Activated naive CD4-positive, alpha-beta T cell treated with anti-CD3 and anti-CD28 coated beads, Interleukin-2, amount 50 U/mL, for 24 hours (primary cell): ENCODE measurements around the gene GLIS1.

Source experiments
- H3K27ac Mint-ChIP-seq: one replicate; pipeline ENCODE4 v1.8.0; 2021; ENCODE audit warnings: mild to moderate bottlenecking, mixed read lengths
- H3K27me3 Mint-ChIP-seq: one replicate; pipeline ENCODE4 v1.8.0; 2021; ENCODE audit warnings: mixed read lengths
- H3K36me3 Mint-ChIP-seq: one replicate; pipeline ENCODE4 v1.8.0; 2021; ENCODE audit warnings: mixed read lengths
- H3K4me1 Mint-ChIP-seq: one replicate; pipeline ENCODE4 v1.8.0; 2021; ENCODE audit warnings: mixed read lengths
- H3K4me3 Mint-ChIP-seq: one replicate; pipeline ENCODE4 v1.8.0; 2021; ENCODE audit warnings: mild to moderate bottlenecking, mixed read lengths
- H3K9me3 Mint-ChIP-seq: one replicate; pipeline ENCODE4 v1.8.0; 2021; ENCODE audit warnings: mixed read lengths

The GLIS1 gene

DNA sequence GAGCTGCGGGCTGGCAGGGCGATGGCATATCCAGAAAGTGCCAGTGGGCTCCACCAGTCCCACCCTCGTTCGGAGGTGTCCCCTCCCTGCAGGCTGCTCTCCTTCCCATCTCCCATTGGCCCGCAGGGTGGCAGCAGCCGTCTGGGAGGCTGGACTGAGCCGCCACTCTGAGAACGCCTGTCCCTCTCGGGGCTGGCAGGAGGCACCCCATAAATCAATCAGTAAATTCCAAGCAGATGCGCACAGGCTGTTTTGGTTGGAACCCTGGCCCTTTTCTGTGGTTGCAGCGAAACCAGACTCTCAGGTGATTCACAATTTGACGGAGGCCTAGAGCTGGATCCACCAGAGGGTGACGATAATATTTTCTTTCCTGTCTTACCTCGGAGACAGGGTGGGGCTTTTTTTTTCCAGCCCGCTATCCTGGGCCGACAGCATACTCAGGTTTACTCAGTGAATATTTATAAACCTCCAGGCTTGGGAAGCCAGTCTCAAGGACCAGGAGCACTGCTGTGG, 99.7 kb downstream of the GLIS1 start:
- Mint-ChIP-seq H3K27me3 (no peaks in the 10 kb centered on the region), H3K36me3 (no peaks in the 10 kb centered on the region), H3K4me3 (no peak overlapping the region), H3K9me3 (no peaks in the 10 kb centered on the region), H3K4me1 (no peaks in the 10 kb centered on the region), H3K27ac (no peak overlapping the region)

DNA sequence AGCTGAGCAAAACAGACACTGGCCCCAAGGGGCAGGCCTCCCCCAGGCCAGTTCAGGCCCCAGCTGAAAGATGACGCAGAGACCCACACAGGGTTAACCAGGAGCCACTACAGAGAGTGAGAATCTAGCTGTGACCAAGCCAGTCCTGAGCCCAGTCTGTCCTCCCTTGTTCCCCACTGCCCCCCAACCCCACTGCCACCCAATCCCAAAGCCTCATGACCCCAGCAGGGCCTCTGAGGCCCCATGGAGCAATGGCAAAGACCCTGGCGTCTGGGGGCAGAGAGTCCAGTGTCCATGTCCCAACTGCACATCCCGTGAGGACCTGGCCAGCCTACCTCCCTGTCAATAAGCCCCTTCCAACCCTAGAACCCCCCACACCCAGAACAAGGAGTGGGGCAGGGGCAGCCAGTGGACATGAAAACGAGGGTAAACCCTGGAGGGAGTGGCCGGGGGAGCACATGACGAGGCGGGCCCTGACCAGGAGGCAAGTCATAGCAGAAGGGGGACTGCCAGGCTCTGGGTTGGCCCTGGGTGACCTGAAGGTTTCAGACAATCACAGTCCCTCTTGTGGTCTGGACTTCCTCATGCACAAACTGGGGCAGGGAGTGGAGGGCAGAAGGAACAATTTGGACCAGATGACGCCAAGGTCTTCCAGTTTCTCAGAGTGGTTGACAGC, 100.5 kb downstream of the GLIS1 start:
- no peaks in the 10 kb centered on the region for H3K9me3 Mint-ChIP-seq
- H3K27me3 Mint-ChIP-seq: no peaks in the 10 kb centered on the region
- H3K36me3 Mint-ChIP-seq: no peaks in the 10 kb centered on the region
- H3K27ac Mint-ChIP-seq: no peak overlapping the region
- no peaks in the 10 kb centered on the region for H3K4me1 Mint-ChIP-seq
- no peak overlapping the region for H3K4me3 Mint-ChIP-seq

DNA sequence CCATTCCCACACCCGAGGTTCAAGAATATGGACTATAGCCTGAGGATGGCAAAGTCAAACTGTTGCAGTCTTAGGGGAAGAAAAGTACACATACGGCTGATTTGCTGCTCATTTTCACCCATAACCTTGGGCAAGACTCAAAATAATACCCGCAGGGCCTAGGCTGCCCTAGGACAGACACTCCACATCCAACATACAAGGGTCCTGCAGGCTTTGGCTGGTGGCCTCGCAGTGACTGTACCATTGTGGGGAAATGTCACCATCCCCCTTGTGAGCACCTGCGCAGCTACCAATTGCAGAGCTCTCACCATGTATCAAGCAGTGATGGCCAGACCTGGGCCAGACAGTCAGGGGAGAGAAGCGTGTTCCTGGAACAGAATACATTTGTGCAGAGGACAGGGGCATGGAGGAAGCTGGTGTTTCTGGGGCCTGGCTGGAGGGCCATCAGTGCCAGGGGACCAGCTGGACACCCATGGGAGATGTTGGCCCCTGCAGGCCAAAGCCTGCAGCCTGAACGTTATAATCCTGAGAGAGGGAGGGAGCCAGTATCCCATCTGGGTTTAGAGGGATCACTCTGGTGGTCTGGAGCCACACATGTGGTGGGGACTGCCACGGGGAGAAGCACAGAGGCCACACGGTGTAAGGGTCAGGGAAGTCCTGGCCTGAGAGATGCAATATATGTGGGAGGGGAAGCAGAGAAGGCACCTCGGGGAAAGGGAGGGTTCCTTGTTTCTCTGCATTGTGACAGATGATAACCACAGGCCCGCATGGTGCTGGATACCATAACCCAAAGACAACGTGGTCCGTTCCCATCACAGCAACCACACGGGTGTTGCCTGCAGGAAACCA, 101.2 kb downstream of the GLIS1 start:
- no peaks in the 10 kb centered on the region for H3K9me3 Mint-ChIP-seq
- H3K4me3 Mint-ChIP-seq: no peak overlapping the region
- H3K4me1 Mint-ChIP-seq: no peaks in the 10 kb centered on the region
- H3K27ac Mint-ChIP-seq: no peak overlapping the region
- no peaks in the 10 kb centered on the region for H3K36me3 Mint-ChIP-seq
- no peaks in the 10 kb centered on the region for H3K27me3 Mint-ChIP-seq

DNA sequence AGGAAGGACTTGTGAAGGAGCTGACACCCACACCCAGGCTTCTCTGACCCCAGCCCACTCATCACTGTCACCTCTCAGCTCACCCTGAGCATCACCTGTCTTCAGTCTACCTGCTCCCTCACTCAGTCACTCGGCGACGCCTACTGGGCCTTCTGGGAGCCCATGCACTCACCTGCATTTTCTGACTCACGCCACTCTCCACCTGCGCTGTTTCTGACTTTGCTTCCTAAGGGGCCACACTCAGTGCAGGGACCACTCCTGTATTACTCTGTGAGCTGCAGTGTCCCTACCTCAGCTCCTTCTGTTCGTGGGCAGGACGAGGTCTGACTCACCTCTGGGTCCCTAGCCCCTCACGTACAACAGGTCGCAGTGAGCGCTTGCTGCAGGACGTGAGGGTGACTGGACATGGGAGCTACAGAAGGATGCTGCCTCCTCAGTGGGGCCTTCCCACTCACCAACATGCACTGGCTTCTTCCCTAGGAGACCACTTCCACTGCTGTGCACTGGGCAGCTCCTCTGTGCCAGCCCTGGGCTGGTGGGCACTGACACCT, 102.3 kb downstream of the GLIS1 start:
- Mint-ChIP-seq H3K4me1 (no peaks in the 10 kb centered on the region), H3K27ac (no peak overlapping the region)

DNA sequence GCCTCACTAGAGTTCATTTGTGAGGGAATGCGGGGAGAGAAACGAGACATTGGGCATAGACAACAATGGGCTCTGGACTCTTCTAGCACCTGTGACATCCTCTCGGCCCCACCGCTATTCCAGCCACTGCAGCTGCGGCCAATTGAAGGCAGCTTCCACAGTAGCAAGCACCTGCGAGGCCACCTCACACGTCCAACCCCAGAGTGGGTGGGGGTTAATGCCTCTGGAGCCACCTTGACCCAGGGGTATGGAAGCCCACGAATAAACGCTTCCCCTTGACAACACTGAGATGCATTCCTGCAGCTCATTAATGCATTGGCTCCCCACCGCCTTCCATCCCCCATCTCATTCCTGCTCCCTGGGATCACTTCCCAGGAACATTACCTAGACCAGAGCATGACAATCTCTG, 104.4 kb downstream of the GLIS1 start:
- H3K36me3 Mint-ChIP-seq: no peaks in the 10 kb centered on the region
- H3K4me1 Mint-ChIP-seq: no peaks in the 10 kb centered on the region
- no peak overlapping the region for H3K4me3 Mint-ChIP-seq
- no peaks in the 10 kb centered on the region for H3K27me3 Mint-ChIP-seq
- H3K27ac Mint-ChIP-seq: no peak overlapping the region
- H3K9me3 Mint-ChIP-seq: no peaks in the 10 kb centered on the region

More for the DNA sequence above, 102.3 kb downstream of the GLIS1 start:
- Mint-ChIP-seq H3K27me3 (no peaks in the 10 kb centered on the region), H3K36me3 (no peaks in the 10 kb centered on the region), H3K4me3 (no peak overlapping the region), H3K9me3 (no peaks in the 10 kb centered on the region)

DNA sequence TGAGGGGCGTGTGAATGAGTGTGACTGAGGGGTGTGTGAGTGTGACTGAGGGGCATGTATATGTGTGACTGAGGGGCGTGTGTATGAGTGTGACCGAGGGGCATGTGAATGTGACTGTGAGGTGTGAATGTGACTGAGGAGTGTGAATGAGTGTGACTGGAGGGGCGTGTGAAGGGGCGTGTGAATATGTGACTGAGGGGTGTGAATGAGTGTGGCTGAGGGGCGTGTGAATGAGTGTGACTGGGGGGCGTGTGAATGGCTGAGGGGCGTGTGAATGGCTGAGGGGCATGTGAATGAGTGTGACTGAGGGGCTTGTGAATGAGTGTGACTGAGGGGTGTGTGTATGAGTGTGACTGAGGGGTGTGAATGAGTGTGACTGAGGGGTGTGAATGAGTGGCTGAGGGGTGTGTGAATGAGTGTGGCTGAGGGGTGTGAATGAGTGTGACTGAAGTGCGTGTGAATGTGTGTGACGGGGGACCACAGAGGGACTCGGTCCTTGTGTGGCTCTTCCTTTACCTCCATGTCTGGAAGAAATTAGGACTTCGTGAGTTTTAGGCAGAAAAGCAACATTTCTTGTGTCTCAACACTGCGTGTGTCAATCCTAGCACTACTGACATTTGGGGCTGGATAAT, 105.8 kb downstream of the GLIS1 start:
- H3K27ac Mint-ChIP-seq: no peak overlapping the region
- H3K36me3 Mint-ChIP-seq: no peaks in the 10 kb centered on the region
- no peak overlapping the region for H3K4me3 Mint-ChIP-seq
- no peaks in the 10 kb centered on the region for H3K27me3 Mint-ChIP-seq
- H3K9me3 Mint-ChIP-seq: no peaks in the 10 kb centered on the region
- H3K4me1 Mint-ChIP-seq: no peaks in the 10 kb centered on the region

DNA sequence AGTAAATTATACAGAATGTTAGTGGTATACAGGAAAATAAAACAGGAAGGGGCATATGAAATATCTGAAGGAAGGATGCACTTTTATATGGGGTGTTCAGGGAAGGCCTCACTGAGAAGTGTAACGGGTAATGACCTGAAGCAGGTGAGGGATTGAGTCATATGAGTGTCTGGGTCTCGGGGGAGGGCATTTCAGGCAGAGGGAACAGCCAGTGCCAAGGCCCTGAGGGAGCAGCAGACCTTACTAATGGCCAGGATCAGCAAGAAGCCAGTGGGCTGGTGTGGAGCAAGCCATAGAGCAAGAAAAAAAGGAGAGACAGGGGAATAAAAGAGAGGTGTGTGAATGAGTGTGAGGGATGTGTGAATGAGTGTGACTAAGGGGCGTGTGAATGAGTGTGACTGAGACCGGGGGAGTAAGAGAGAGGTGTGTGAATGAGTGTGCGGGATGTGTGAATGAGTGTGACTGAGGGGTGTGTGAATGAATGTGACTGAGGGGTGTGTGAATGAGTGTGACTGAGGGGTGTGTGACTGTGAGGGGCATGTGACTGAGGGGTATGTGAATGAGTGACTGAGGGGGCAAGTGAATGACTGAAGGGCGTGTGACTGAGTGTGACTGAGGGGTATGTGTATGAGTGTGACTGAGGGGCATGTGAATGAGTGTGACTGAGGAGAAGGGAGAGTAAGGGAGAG, 107.2 kb downstream of the GLIS1 start:
- H3K36me3 Mint-ChIP-seq: no peaks in the 10 kb centered on the region
- H3K27me3 Mint-ChIP-seq: no peaks in the 10 kb centered on the region
- H3K4me3 Mint-ChIP-seq: no peak overlapping the region
- no peak overlapping the region for H3K27ac Mint-ChIP-seq
- no peaks in the 10 kb centered on the region for H3K4me1 Mint-ChIP-seq
- H3K9me3 Mint-ChIP-seq: no peaks in the 10 kb centered on the region

DNA sequence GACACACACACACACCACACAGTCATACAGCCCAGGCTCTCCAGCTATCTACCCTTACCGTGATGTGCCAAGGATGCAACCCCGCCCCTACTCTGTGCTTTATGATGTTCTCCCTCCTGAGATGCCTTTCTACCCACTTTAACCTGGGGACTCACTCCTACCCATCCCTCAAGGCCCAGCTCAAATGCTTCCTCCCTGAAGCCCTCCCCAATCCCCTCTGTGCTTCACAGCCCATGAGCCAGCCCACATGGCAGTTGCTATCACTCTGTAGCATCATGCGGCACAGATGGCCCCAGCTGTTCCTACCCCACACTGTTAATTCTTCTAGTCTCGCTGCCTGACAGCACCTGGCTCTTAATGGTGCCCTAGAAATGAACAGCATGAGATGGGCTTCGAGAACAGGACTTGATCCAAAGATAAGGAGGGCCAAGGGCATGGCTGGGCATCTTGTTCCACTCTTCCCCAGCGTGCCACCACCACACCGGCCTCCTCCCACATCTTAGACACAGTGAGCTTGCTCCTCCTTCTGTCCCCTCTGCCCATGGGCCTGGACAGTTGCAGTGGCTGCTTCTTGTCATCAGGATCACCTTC, 109.8 kb downstream of the GLIS1 start:
- no peaks in the 10 kb centered on the region for H3K4me1 Mint-ChIP-seq
- no peak overlapping the region for H3K27ac Mint-ChIP-seq
- H3K27me3 Mint-ChIP-seq: no peaks in the 10 kb centered on the region
- H3K9me3 Mint-ChIP-seq: no peaks in the 10 kb centered on the region
- no peak overlapping the region for H3K4me3 Mint-ChIP-seq
- no peaks in the 10 kb centered on the region for H3K36me3 Mint-ChIP-seq

DNA sequence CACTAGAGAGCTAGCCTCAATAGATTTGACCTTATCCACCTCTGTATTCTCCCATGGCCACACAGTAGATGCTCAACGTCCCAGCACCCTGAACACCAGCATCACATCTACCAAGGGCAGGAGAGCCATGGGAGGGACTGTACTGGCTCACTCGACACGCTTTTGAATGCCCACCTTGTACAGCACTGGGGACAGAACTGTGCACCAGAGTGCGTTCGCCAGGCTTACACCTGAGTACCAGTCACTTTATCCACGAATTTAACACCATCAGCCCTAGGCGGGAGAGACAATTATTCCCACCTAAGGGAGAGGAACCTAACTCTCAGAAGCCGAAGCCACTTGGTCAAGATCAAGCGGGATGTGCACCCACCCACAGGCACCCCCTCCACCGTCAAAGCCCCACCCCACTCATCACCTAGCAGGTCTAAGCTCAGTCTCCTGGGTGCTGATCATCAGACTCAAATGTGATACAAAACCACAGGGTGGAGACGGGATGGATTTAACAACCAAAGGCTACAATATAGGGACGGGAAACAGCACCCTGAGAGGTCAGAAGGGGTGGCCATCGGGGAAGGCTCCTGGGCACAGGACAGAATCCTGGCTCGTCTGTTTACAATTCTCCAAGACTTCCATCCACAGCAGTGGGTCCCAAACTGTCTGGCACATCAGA, 110.5 kb downstream of the GLIS1 start:
- Mint-ChIP-seq H3K27me3 (no peaks in the 10 kb centered on the region), H3K9me3 (no peaks in the 10 kb centered on the region), H3K4me1 (no peaks in the 10 kb centered on the region), H3K4me3 (no peak overlapping the region), H3K36me3 (no peaks in the 10 kb centered on the region), H3K27ac (no peak overlapping the region)

DNA sequence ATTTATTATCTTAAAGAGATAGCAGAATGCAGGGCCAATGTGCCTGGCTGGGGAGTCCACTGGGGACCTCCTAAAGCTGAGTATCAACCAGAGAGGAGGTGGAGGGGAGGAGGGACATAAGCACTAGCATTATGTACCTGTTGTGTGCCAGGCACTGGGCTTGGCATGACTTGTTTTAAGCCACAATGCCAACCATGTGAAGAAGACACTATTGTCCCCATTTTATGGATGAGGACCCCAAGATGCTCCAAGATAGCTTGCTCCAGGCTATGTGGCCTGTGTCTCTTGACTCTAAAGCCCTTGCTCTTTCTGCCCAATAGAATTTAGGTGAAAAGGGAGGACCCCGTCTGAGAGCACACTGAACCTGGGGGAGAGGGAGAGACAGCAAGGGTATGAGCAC, 111.3 kb downstream of the GLIS1 start:
- H3K27me3 Mint-ChIP-seq: no peaks in the 10 kb centered on the region
- H3K27ac Mint-ChIP-seq: no peak overlapping the region
- H3K36me3 Mint-ChIP-seq: no peaks in the 10 kb centered on the region
- H3K4me1 Mint-ChIP-seq: no peaks in the 10 kb centered on the region
- no peaks in the 10 kb centered on the region for H3K9me3 Mint-ChIP-seq
- H3K4me3 Mint-ChIP-seq: no peak overlapping the region

DNA sequence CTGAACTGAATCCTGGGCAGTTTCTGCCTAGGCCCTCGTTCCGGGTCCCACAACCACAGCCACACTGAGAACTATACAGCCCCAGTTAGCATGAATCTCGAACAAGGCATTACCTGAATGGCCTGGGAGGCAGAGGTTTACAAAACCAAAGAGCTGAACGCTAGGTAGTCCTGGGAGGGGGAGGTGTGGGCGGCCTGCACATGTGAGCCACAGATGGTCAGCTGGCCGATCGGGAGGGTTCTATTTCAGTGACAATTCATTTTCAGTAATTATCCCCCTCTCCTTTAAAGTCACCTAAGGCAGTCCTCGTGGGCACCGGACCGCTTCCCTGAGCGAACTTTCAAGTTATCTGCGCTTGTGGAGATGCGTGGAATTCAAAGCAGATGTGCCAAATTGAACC, 111.9 kb downstream of the GLIS1 start:
- H3K4me3 Mint-ChIP-seq: no peak overlapping the region
- H3K4me1 Mint-ChIP-seq: no peaks in the 10 kb centered on the region
- no peak overlapping the region for H3K27ac Mint-ChIP-seq
- no peaks in the 10 kb centered on the region for H3K36me3 Mint-ChIP-seq
- H3K9me3 Mint-ChIP-seq: no peaks in the 10 kb centered on the region
- H3K27me3 Mint-ChIP-seq: no peaks in the 10 kb centered on the region

DNA sequence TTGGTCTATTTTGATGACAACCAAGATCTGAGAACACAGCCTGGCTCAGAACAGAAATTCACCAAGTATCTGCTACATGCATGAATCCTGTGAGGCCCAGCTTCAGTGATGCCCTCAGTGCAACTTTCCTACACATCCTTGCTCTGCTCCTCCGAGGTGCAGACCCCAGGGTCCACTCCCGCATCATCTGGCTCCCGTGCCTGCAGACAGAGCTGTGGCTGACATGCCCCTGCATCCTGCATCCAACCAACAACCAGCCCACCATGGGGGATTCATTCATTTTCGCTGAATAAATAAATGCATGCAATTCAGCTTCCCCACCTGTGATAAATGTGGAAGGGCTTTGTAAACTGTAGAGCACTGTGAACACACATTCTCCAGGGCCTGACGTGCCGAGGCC, 112.3 kb downstream of the GLIS1 start:
- H3K27me3 Mint-ChIP-seq: no peaks in the 10 kb centered on the region
- H3K4me3 Mint-ChIP-seq: no peak overlapping the region
- no peaks in the 10 kb centered on the region for H3K9me3 Mint-ChIP-seq
- H3K36me3 Mint-ChIP-seq: no peaks in the 10 kb centered on the region
- H3K4me1 Mint-ChIP-seq: no peaks in the 10 kb centered on the region
- H3K27ac Mint-ChIP-seq: no peak overlapping the region

DNA sequence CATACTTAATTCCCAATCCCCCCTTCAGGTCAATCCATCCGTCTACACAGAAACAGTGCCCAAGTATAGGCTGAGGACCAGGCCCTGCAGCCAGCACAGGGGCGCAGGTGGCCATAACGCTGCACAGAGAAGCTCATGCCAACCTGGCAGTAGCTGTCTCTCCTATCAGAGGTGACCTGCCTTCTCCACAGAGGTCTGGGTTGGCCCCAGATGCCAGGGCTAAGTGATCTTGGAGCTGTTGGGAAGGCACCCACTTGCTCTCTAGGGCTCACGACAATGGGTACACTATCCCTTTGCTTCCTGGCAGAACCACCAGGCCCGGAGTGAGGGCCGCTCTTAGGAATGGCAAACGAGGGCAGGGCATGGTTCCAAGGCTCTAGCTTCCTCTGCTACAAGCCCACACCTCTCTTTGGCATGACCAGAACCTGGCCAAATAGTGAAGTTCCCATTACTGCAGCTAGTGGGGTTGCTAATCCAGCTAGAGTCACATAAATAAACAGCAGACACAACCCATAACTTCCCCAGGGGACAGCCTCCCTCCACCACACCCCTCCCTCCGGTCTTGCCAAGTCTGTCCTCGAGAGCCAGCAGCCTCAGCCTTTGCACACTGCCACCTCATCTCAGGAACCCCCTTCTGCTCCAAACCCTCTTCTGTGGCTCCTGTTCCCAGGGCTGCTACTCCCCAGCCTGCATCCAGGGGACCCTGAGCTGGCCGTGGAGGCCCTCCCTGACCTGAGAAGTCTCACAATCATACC, 113.0 kb downstream of the GLIS1 start:
- Mint-ChIP-seq H3K4me3 (no peak overlapping the region), H3K36me3 (no peaks in the 10 kb centered on the region), H3K9me3 (no peaks in the 10 kb centered on the region), H3K27ac (no peak overlapping the region), H3K4me1 (no peaks in the 10 kb centered on the region), H3K27me3 (no peaks in the 10 kb centered on the region)

DNA sequence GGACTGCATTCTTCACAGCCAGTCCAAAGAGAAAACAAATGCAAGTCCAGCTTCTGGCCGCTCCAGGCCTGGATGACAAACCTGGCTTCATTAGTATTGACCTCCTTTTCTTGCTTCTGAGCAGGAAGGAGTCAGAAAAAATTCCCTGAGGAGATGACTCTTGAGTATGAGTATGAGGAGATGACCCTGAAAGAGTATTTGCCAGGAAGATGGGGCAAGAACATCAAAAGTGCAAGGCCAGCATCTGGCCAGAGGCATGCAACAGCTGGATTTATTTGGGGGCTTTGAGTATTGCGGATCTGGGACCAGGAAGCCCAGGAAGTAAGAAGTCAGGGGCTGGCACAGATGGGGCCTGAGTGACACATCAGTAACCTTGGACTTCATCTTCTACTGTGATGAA, 113.9 kb downstream of the GLIS1 start:
- H3K27me3 Mint-ChIP-seq: no peaks in the 10 kb centered on the region
- H3K36me3 Mint-ChIP-seq: no peaks in the 10 kb centered on the region
- no peaks in the 10 kb centered on the region for H3K4me1 Mint-ChIP-seq
- H3K27ac Mint-ChIP-seq: no peak overlapping the region
- H3K4me3 Mint-ChIP-seq: no peak overlapping the region
- no peaks in the 10 kb centered on the region for H3K9me3 Mint-ChIP-seq
